ENCODE measurements around the gene RGS9.
"Not testable (repeated sequence)": the region's sequence is repeated elsewhere in the genome, so short reads cannot be mapped to it uniquely, and the experiment has no call there.

Gene RGS9

DNA sequence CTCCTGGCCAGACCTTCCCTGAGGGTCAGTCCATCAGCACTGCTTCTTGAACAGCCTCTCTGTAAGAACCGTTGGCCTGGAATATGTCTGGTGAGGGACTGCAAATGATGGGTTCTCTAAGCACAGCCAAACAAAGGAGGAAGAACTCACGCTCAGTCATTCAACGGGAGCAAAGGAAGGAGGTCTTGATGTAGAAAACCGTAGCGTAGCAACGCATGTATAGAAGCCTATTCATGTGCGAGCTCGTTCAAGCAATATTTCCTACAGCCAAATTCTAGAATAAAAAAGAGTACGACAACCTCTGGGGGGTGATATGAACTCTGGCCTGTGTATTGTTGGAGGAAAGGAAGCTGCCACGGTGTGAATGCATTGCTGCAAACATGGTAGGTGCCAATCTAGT is 64.2 kb downstream of the RGS9 start:
- POLR2A ChIA-PET: no interaction called here
- peaks cover 0 to 14% (median 5%) of the 10 kb centered on the region in 5 experiments for H3K27me3 ChIP-seq (replicated peaks in 2 of 5; ENCODE audit: control insufficient read depth in 4 of 5, insufficient read depth in 5 of 5, low read length in 4 of 5)
- no peaks in the 10 kb centered on the region for H3K4me1 ChIP-seq (ENCODE audit: control extremely low read depth in 1 of 4, control insufficient read depth in 4 of 4, insufficient read depth in 4 of 4, low read length in 3 of 4)
- 89% methylated on average over 5 of the region's 10 CpGs for WGBS (ENCODE audit: insufficient coverage)
- H3K4me3 ChIP-seq (ENCODE audit: control insufficient read depth in 1 of 7, extremely low read depth in 1 of 7, insufficient read depth in 4 of 7, low read depth in 2 of 7, low read length in 6 of 7): no peak overlapping the region
- CTCF ChIA-PET: no interaction called here
- H3K27ac ChIP-seq (ENCODE audit: insufficient read depth in 1 of 2, low read depth in 1 of 2, low read length in 2 of 2, poor library complexity in 1 of 2, severe bottlenecking in 2 of 2): no peak overlapping the region
- no peaks in the 10 kb centered on the region for H3K9me3 ChIP-seq (ENCODE audit: control extremely low read depth in 1 of 5, control insufficient read depth in 4 of 5, insufficient read depth in 2 of 5, low read depth in 1 of 5, low read length in 4 of 5)
- H3K36me3 ChIP-seq (ENCODE audit: control insufficient read depth in 4 of 4, insufficient read depth in 4 of 4, low read length in 3 of 4): no peaks in the 10 kb centered on the region
- no peak for DNase-seq

DNA sequence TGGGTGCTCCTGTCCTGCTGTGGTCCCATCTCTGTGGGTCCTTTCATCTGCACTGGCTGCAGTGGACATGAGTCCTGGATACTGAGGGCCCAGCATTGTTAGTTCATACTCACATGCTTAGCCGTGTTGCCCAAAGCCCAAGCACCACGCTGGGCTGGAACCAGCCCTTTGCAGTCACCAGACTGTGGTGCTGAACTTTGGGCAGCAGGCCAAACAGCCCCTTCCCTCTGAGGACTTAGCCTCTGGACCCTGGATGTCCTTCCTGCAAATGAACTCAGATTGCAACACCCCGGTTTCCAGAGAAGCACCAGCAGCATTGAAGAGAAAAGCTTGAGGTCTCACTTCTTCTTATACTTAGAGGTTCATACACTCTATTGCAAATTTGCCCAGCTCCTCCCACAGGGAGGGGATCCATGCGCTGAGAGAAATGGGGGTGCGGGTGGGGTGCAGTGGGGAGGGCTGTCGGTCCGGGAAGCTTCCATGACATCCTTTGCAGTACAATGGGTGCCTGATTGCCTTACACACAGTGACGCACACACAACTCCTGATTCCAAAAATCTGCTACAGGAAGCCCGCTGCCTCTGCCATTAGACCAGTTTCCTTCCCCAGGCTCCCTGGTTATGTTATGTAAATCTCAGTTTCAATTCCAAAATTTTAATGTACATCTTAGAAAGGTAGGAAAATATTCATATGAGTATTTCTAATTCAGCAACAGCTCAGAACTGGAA is 65.8 kb downstream of the RGS9 start:
- no peak for DNase-seq
- no peaks in the 10 kb centered on the region for H3K4me1 ChIP-seq (ENCODE audit: control extremely low read depth in 1 of 4, control insufficient read depth in 4 of 4, insufficient read depth in 4 of 4, low read length in 3 of 4)
- POLR2A ChIA-PET: no interaction called here
- WGBS (ENCODE audit: insufficient coverage): 87% methylated on average over 4 of the region's 9 CpGs
- H3K4me3 ChIP-seq (ENCODE audit: control insufficient read depth in 1 of 7, extremely low read depth in 1 of 7, insufficient read depth in 4 of 7, low read depth in 2 of 7, low read length in 6 of 7): no peak overlapping the region
- H3K36me3 ChIP-seq (ENCODE audit: control insufficient read depth in 4 of 4, insufficient read depth in 4 of 4, low read length in 3 of 4): no peaks in the 10 kb centered on the region
- peaks cover 0 to 23% (median 10%) of the 10 kb centered on the region in 5 experiments for H3K27me3 ChIP-seq (replicated peaks in 2 of 5; ENCODE audit: control insufficient read depth in 4 of 5, insufficient read depth in 5 of 5, low read length in 4 of 5)
- H3K27ac ChIP-seq (ENCODE audit: insufficient read depth in 1 of 2, low read depth in 1 of 2, low read length in 2 of 2, poor library complexity in 1 of 2, severe bottlenecking in 2 of 2): no peak overlapping the region
- CTCF ChIA-PET: interaction anchor here (1.2 kb wide), 1 partner anchor 23 kb away, joined by 3 read pairs; no protein-coding TSS in a partner anchor
- no peaks in the 10 kb centered on the region for H3K9me3 ChIP-seq (ENCODE audit: control extremely low read depth in 1 of 5, control insufficient read depth in 4 of 5, insufficient read depth in 2 of 5, low read depth in 1 of 5, low read length in 4 of 5)

DNA sequence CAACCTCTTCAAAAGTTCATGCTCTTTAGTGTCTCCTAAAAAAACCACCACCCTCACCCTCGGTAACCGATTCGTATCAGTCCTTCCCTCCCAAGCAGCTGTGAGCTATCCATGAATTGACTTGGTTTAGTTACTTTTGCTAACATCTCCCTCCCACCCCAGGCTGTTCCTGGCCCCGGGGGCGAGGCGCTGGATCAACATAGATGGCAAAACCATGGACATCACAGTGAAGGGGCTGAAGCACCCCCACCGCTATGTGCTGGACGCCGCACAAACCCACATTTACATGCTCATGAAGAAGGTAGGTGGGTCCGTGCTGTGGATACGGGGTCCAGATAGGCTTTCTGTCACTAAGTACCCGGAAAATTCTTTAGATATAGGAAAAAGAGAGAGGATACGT is 66.8 kb downstream of the RGS9 start:
- H3K4me1 ChIP-seq (ENCODE audit: control extremely low read depth in 1 of 4, control insufficient read depth in 4 of 4, insufficient read depth in 4 of 4, low read length in 3 of 4): no peaks in the 10 kb centered on the region
- peaks cover 0 to 28% (median 17%) of the 10 kb centered on the region in 5 experiments for H3K27me3 ChIP-seq (replicated peaks in 2 of 5; ENCODE audit: control insufficient read depth in 4 of 5, insufficient read depth in 5 of 5, low read length in 4 of 5)
- no peak overlapping the region for H3K27ac ChIP-seq (ENCODE audit: insufficient read depth in 1 of 2, low read depth in 1 of 2, low read length in 2 of 2, poor library complexity in 1 of 2, severe bottlenecking in 2 of 2)
- H3K36me3 ChIP-seq (ENCODE audit: control insufficient read depth in 4 of 4, insufficient read depth in 4 of 4, low read length in 3 of 4): no peaks in the 10 kb centered on the region
- DNase-seq: no peak
- POLR2A ChIA-PET: no interaction called here
- 94% methylated on average over 7 of the region's 13 CpGs for WGBS (ENCODE audit: insufficient coverage)
- no peak overlapping the region for H3K4me3 ChIP-seq (ENCODE audit: control insufficient read depth in 1 of 7, extremely low read depth in 1 of 7, insufficient read depth in 4 of 7, low read depth in 2 of 7, low read length in 6 of 7)
- CTCF ChIA-PET: interaction anchor here (1.2 kb wide), 1 partner anchor 24 kb away, joined by 3 read pairs; no protein-coding TSS in a partner anchor
- H3K9me3 ChIP-seq (ENCODE audit: control extremely low read depth in 1 of 5, control insufficient read depth in 4 of 5, insufficient read depth in 2 of 5, low read depth in 1 of 5, low read length in 4 of 5): no peaks in the 10 kb centered on the region

DNA sequence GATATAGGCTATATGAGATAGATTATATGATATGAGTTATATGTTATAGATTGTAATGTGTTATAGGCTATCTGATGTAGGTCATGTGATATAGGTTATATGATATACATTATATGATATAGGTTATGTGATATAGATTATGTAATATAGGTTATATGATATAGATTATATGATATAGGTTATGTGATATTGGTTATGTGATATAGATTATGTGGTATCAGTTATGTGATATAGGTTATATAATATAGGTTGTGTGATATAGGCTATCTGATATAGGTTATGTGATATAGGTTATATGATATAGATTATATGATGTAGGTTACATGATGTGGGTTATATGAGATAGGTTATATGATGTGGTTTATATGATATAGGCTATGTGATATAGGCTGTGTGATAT is 68.5 kb downstream of the RGS9 start:
- CTCF ChIA-PET: no interaction called here
- no peaks in the 10 kb centered on the region for H3K4me1 ChIP-seq (ENCODE audit: control extremely low read depth in 1 of 4, control insufficient read depth in 4 of 4, insufficient read depth in 4 of 4, low read length in 3 of 4)

DNA sequence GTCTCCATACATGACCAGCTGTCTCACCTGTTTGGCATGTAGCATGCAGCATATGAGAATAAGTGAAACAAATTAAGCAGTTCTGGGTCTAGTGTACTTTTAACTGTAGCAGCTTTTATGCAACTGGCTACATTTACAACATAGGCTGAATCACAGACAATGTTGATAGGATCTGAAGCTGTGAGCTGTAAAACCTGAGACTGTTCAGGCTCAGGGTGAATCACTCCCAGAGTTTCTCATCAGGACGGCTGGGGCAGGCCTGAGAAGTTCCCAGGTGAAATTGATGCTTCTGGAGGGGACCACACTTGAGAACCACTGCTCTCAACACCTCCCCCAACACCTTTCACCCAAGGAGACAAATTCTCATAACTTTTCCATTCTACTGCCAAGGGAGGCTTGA is 70.3 kb downstream of the RGS9 start:
- CTCF ChIA-PET: interaction anchor here (1.1 kb wide), 1 partner anchor 21 kb away, joined by 3 read pairs; no protein-coding TSS in a partner anchor
- 83% methylated on average over 1 of the region's 1 CpG for WGBS (ENCODE audit: insufficient coverage)
- POLR2A ChIA-PET; H3K4me1 ChIP-seq (ENCODE audit: control extremely low read depth in 1 of 4, control insufficient read depth in 4 of 4, insufficient read depth in 4 of 4, low read length in 3 of 4); H3K4me3 ChIP-seq (ENCODE audit: control insufficient read depth in 1 of 7, extremely low read depth in 1 of 7, insufficient read depth in 4 of 7, low read depth in 2 of 7, low read length in 6 of 7); H3K27ac ChIP-seq (ENCODE audit: insufficient read depth in 1 of 2, low read depth in 1 of 2, low read length in 2 of 2, poor library complexity in 1 of 2, severe bottlenecking in 2 of 2); H3K36me3 ChIP-seq (ENCODE audit: control insufficient read depth in 4 of 4, insufficient read depth in 4 of 4, low read length in 3 of 4); DNase-seq; H3K9me3 ChIP-seq (ENCODE audit: control extremely low read depth in 1 of 5, control insufficient read depth in 4 of 5, insufficient read depth in 2 of 5, low read depth in 1 of 5, low read length in 4 of 5): not testable (repeated sequence)
- H3K27me3 ChIP-seq (replicated peaks in 2 of 5; ENCODE audit: control insufficient read depth in 4 of 5, insufficient read depth in 5 of 5, low read length in 4 of 5): peaks cover 0 to 41% (median 25%) of the 10 kb centered on the region in 5 experiments

More for the DNA sequence above, 68.5 kb downstream of the RGS9 start:
- Histone ChIP-seq H3K36me3 (ENCODE audit: control insufficient read depth in 4 of 4, insufficient read depth in 4 of 4, low read length in 3 of 4) (no peaks in the 10 kb centered on the region), H3K9me3 (ENCODE audit: control extremely low read depth in 1 of 5, control insufficient read depth in 4 of 5, insufficient read depth in 2 of 5, low read depth in 1 of 5, low read length in 4 of 5) (no peaks in the 10 kb centered on the region), H3K4me3 (ENCODE audit: control insufficient read depth in 1 of 7, extremely low read depth in 1 of 7, insufficient read depth in 4 of 7, low read depth in 2 of 7, low read length in 6 of 7) (no peak overlapping the region), H3K27me3 (replicated peaks in 2 of 5; ENCODE audit: control insufficient read depth in 4 of 5, insufficient read depth in 5 of 5, low read length in 4 of 5) (peaks cover 0 to 35% (median 20%) of the 10 kb centered on the region in 5 experiments), H3K27ac (ENCODE audit: insufficient read depth in 1 of 2, low read depth in 1 of 2, low read length in 2 of 2, poor library complexity in 1 of 2, severe bottlenecking in 2 of 2) (no peak overlapping the region)
- POLR2A ChIA-PET: no interaction called here
- DNase-seq: no peak

DNA sequence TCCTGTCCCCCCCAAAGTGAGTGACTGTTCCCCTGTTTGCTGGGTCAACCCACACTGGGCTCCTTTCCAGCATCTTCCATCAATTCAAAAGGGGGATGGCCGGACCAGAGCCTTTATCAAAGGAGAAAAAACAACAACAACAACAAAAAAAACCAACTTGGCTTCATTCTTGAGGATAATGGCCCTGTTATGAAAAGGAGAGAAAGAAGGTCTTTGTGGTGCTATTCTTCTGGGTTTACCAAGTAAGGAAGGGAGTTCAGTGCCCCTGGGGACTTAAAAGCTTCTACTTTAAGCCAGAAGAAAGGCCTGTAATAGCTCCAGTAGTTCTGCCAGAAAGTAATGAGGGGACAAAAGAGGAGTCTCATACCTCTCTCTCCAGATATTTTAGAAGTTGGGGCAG is 71.5 kb downstream of the RGS9 start:
- Histone ChIP-seq H3K4me1 (ENCODE audit: control extremely low read depth in 1 of 4, control insufficient read depth in 4 of 4, insufficient read depth in 4 of 4, low read length in 3 of 4) (no peaks in the 10 kb centered on the region), H3K9me3 (ENCODE audit: control extremely low read depth in 1 of 5, control insufficient read depth in 4 of 5, insufficient read depth in 2 of 5, low read depth in 1 of 5, low read length in 4 of 5) (no peaks in the 10 kb centered on the region), H3K4me3 (ENCODE audit: control insufficient read depth in 1 of 7, extremely low read depth in 1 of 7, insufficient read depth in 4 of 7, low read depth in 2 of 7, low read length in 6 of 7) (no peak overlapping the region), H3K27ac (ENCODE audit: insufficient read depth in 1 of 2, low read depth in 1 of 2, low read length in 2 of 2, poor library complexity in 1 of 2, severe bottlenecking in 2 of 2) (no peak overlapping the region), H3K36me3 (ENCODE audit: control insufficient read depth in 4 of 4, insufficient read depth in 4 of 4, low read length in 3 of 4) (no peaks in the 10 kb centered on the region), H3K27me3 (replicated peaks in 2 of 5; ENCODE audit: control insufficient read depth in 4 of 5, insufficient read depth in 5 of 5, low read length in 4 of 5) (peaks cover 0 to 54% (median 22%) of the 10 kb centered on the region in 5 experiments)
- CTCF ChIA-PET: interaction anchor here (0.9 kb wide), 1 partner anchor 9 kb away, joined by 4 read pairs; no protein-coding TSS in a partner anchor
- POLR2A ChIA-PET: no interaction called here
- WGBS (ENCODE audit: insufficient coverage): no CpG with 5 or more reads among the region's 1 CpG
- DNase-seq: no peak

DNA sequence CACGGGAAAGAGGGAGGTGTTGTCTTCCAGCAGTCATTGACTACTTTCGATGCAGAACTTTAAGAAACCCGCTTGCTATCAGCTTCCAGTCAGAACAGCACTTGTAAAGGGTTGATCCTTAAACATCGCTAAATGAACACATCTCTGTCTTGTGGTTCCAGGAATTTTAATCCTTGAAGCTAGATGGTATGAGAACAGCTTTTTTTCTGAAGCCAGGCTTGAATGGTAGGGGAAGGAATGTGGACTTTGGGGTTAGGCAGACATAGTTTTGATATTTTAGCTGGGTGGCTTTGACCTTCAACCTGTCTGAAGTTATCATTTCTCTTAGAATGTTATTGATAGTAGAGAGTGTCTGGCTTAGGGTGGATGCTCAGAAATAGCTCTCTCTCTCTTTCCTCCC is 81.1 kb downstream of the RGS9 start:
- no peaks in the 10 kb centered on the region for H3K4me1 ChIP-seq (ENCODE audit: control extremely low read depth in 1 of 4, control insufficient read depth in 4 of 4, insufficient read depth in 4 of 4, low read length in 3 of 4)
- DNase-seq: no peak
- peaks cover 0 to 2% (median 0%) of the 10 kb centered on the region in 5 experiments for H3K9me3 ChIP-seq (ENCODE audit: control extremely low read depth in 1 of 5, control insufficient read depth in 4 of 5, insufficient read depth in 2 of 5, low read depth in 1 of 5, low read length in 4 of 5)
- H3K4me3 ChIP-seq (ENCODE audit: control insufficient read depth in 1 of 7, extremely low read depth in 1 of 7, insufficient read depth in 4 of 7, low read depth in 2 of 7, low read length in 6 of 7): no peak overlapping the region
- no peaks in the 10 kb centered on the region for H3K36me3 ChIP-seq (ENCODE audit: control insufficient read depth in 4 of 4, insufficient read depth in 4 of 4, low read length in 3 of 4)
- H3K27me3 ChIP-seq (replicated peaks in 2 of 5; ENCODE audit: control insufficient read depth in 4 of 5, insufficient read depth in 5 of 5, low read length in 4 of 5): peaks cover 0 to 95% (median 50%) of the 10 kb centered on the region in 5 experiments
- ChIA-PET POLR2A (no interaction called here), CTCF (interaction anchor here (1.2 to 1.7 kb wide), 3 partner anchors 8 to 13 kb away, joined by 4 to 8 read pairs (median 4); no protein-coding TSS in a partner anchor)
- WGBS (ENCODE audit: insufficient coverage): 91% methylated on average over 4 of the region's 4 CpGs
- no peak overlapping the region for H3K27ac ChIP-seq (ENCODE audit: insufficient read depth in 1 of 2, low read depth in 1 of 2, low read length in 2 of 2, poor library complexity in 1 of 2, severe bottlenecking in 2 of 2)
